Stimulated activated CD8-positive, alpha-beta memory T cell treated with anti-CD3 and anti-CD28 coated beads, Interleukin-2, amount 100 ng/mL, for 1 hour (primary cell): Measurements from ENCODE around the gene TNS4.

Experiments used
- DNase-seq, 2 donors: peaks; one replicate each; pipeline ENCODE4 v3.0.0-alpha.2; 2020; ENCODE audit warnings: low read depth in 2 of 2

TNS4 gene

GRCh38 chr17:40495140-40495539 is 6.3 kb downstream of the TNS4 start:
- no peak for DNase-seq

DNA sequence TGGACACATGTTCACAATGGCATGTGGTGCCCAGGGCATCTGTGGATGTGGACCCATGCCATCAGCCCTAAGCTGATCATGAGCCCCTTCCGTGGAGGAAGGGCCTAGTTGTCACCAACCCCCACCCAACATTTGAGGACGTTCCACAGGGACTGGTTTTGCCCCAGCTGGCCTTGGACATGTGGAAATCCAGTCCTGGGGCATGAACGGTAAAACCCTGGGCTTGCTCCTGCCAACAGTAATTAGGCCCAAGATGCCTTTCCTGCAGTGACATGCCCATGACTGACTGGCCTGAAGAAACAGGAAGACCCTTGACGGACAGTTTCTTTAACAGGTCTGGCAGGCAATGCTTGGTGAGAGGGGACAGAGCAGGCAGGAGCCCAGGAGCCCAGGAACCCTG is 7.7 kb downstream of the TNS4 start:
- no peak for DNase-seq

- no peak for DNase-seq
Observed at GRCh38 chr17:40491486-40491885, 9.9 kb downstream of the TNS4 start.

- no peak for DNase-seq
Observed at GRCh38 chr17:40490982-40491381, 10.4 kb downstream of the TNS4 start.

DNA sequence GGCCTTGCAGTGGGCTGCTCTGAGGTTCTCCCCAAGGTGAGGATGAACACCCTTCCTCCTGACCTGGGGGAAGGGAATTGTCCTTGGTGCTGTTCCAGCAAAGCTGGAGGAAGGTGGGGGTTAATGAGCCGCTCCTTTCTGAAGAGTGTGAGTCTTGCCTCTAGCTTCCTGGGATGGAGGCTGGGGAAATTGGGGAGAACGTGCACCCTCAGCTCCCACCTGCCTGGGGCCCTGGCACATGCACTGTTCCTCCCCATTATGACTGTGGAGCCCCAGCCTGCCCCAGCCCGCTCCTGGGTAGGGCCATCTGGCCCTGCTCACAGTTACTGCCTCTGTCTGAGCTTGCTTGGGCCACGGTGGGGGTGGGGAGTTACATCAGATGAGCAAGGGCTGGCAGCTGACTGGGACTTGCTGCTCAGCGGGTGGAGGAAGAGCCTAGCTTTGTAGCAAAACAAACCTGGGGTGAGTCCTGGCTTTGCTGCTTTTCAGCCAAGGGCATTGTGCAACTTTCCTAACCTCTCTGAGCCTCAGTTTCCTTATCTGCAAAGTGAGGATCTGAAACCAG is 11.1 kb downstream of the TNS4 start:
- DNase-seq, result no peak

GRCh38 chr17:40487371-40488020 is 13.9 kb downstream of the TNS4 start:
- no peak for DNase-seq

DNA sequence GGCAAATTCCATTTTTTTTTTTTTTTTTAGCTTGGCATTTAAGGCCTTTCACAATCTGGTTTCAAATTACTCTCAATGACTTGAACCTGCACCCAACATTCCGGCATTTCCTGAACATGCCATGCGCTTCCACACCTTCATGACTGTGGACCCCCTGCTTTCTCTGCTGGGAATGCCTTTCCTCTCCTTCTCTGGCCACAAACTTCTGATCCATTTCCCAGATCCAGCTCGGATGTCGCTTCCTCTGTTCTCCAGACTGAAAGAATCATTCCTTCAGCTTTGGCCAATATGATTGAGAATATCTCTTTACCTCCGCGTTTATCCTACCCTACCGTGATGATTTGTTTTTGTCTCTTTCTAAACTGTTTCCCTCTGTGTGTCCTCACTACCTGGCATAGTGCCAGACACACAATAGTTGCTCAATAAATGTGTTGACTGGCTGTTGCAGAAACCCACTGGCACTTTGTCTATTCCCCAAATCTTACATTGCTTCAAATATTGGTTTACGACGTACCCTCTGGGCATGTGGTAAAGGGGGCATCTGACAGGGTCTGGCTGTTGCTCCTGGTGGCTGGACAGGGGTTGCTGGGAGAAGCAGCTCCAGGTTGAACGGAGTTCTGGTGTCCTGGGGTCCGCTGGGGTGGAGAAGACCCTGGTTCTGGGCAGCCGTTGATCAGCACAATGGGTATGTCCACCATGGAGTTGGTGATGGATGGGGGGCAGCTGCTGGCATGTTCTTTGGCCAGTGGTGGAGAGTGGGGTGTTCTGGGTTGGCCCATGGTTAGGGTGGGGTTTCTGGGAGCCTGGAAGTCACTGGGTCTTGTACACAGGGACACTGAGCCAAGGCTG is 14.7 kb downstream of the TNS4 start:
- DNase-seq, result no peak

DNA sequence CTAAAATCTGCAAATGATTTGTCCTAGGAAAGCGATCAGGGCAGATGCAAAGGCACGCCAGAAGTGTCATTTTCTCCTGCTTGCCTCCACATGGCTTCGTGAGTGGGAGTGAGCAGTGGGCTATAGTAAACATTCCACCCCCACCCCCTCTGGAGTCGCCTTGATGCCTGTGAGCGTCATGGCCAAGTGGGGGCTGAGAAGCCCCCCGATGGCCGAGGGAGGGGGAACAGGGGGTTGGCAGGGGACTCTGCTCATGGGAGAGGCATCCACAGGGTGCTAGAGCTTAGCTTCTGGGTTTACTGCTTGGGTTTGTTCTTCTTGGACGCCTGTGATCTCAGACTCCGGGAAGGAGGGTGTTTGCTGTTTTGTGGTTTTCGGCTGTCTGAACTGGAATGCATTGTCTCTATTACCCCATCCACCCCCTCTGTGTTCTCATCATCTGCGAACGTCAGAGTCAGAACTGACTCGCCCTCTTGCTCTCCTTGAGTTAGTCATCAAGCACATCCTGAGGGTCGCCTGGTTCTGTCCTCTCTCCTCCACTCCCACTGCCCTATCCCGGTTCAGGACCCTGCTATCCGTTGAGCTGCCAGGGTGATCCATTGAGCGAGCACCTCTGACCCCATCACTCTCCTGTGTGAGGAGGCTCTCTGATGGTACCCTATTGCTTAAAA is 15.4 kb downstream of the TNS4 start:
- DNase-seq, result no peak

DNA sequence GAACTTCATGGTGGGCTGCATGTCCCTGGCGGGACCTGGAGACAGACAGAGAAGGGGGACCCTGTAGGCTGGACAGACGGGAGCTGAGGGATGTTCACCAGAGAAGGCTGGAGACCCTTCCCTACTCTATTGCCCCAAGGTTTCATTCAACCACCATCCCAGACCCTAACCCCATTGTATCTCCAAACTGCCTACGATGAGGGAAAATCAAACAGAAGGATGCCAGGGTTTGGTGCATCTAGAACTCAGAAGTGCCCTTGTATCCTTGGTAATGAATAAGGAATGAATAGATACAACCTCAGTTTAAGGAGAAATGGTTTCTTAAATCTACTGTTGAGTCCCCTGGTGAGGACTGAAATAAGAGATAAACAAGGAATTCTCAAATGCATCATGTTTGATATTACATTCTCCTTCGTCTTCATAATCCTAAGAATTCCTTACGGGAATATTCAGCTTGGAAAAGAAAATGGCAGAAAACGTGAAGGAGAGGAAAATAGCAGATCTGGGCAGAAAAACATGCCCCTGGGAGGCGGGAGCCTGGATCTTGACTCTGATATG is 16.4 kb downstream of the TNS4 start:
- no peak for DNase-seq

GRCh38 chr17:40484285-40484972 is 17.0 kb downstream of the TNS4 start:
- no peak for DNase-seq

GRCh38 chr17:40483679-40484078 is 17.7 kb downstream of the TNS4 start:
- DNase-seq, result no peak

DNA sequence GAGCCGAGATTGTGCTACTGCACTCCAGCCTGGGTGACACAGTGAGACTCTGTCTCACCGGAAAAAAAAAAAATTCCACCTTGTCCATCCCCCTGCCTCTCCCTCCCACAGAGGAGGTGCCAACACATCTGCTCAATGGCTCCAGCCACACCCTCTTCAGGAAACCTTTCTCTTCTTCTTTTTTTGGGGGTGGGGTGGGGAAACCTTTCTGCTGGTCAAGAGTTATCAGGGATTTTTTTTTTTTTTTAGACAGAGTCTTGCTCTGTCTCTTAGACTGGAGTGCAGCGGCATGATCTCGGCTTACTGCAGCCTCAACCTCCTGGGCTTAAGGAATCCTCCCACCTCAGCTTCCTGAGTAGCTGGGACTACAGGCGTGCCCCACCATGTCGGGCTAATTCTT is 18.7 kb downstream of the TNS4 start:
- no peak for DNase-seq

GRCh38 chr17:40481106-40481505 is 20.3 kb downstream of the TNS4 start:
- no peak for DNase-seq

- DNase-seq, result peak; percentile 42
Observed at GRCh38 chr17:40480501-40481003, 20.9 kb downstream of the TNS4 start.

GRCh38 chr17:40479754-40480480 is 21.5 kb downstream of the TNS4 start:
- no peak for DNase-seq

GRCh38 chr17:40478486-40478885 is 22.9 kb downstream of the TNS4 start:
- no peak for DNase-seq

- no peak for DNase-seq
Observed at GRCh38 chr17:40477796-40478195, 23.6 kb downstream of the TNS4 start.

DNA sequence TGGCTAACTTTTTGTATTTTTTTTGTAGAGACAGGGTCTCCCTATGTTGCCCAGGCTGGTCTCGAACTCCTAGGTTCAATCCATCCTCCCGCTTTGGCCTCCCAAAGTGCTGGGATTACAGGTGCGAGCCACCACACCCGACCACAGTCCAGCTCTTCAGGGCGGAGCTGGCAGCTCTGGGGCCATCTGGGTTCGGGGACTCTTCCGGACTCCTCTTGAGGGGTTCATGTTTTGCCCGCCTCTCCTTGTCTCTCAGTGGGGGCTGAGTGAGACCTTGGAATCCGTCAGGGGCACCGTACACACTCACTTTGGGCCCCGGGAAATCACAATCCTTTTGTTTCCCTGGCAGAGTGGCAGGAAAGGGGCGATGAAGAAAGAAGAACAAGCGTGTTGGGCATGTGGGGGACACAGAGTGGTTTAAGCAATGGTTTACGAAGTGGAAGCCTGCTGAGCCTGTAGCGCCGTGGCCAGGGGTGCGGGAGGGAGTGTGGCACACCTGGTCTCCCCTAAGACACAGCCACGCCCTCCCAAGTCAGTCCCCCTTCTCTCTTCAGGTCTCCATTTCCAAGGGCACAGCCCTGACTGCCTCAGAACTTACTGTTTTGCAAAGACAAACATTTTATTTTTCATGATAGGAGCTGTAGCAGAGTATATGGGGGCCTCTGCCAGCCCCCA is 26.1 kb downstream of the TNS4 start:
- DNase-seq, result no peak

GRCh38 chr17:40474419-40475002 is 26.9 kb downstream of the TNS4 start:
- DNase-seq, result no peak
